HCT116 (cell line): ENCODE data around the gene PDE6H.

Experiments used
- ATF3 ChIP-seq: IDR thresholded peaks from 2 replicates; pipeline ENCODE4 v1.6.1; 2012
- CEBPB ChIP-seq: IDR thresholded peaks from 2 replicates; pipeline ENCODE4 v1.6.1; 2012; ENCODE audit warnings: low read depth
- CTCF ChIP-seq, 3 experiments: fragments of 200-600 bp in 1 of 3; sonication (generic) in 1 of 3; IDR thresholded peaks in 2 of 3; conservative IDR thresholded peaks in 1 of 3; 2 replicates each; pipeline ENCODE4 v1.5.1; 2012 to 2017; ENCODE audit warnings: low read depth in 2 of 3, low read length in 2 of 3, antibody characterized with exemption in 1 of 3, borderline replicate concordance in 1 of 3, control low read depth in 1 of 3, mild to moderate bottlenecking in 1 of 3, mixed read lengths in 1 of 3, mixed run types in 1 of 3, moderate library complexity in 1 of 3; ENCODE audit not compliant: insufficient read depth in 1 of 3
- EZH2phosphoT487 ChIP-seq: fragments of 200-600 bp; IDR thresholded peaks from 2 replicates; pipeline ENCODE4 v1.6.1; 2018; ENCODE audit warnings: antibody characterized with exemption, borderline replicate concordance
- MAX ChIP-seq: IDR thresholded peaks from 2 replicates; pipeline ENCODE4 v1.6.1; 2012
- POLR2A ChIP-seq: IDR thresholded peaks from 2 replicates; pipeline ENCODE4 v1.7.0; 2011; ENCODE audit warnings: borderline replicate concordance; ENCODE audit not compliant: insufficient read depth, insufficient read length; ENCODE audit errors: extremely low read depth
- POLR2AphosphoS5 ChIP-seq: IDR thresholded peaks from 2 replicates; pipeline ENCODE4 v1.6.1; 2011; ENCODE audit warnings: mild to moderate bottlenecking, low read depth, low read length, moderate library complexity
- TCF7L2 ChIP-seq: IDR thresholded peaks from 2 replicates; pipeline ENCODE4 v1.7.0; 2011; ENCODE audit warnings: borderline replicate concordance, inconsistent platforms; ENCODE audit not compliant: insufficient read depth, insufficient read length; ENCODE audit errors: extremely low read depth
- ZBTB33 ChIP-seq: IDR thresholded peaks from 2 replicates; pipeline ENCODE4 v1.6.1; 2011; ENCODE audit warnings: mild to moderate bottlenecking, low read length, moderate library complexity; ENCODE audit not compliant: insufficient replicate concordance; ENCODE audit errors: extremely low read depth

GRCh38 chr12:14954269-14954668 is 18.6 kb upstream of the PDE6H start:
- TF ChIP-seq CTCF (IDR thresholded peaks at IDR 0.05 in 2 of 3, conservative IDR thresholded peaks at IDR 0.05 in 1 of 3; ENCODE audit: borderline replicate concordance in 1 of 3, insufficient read depth in 1 of 3, low read depth in 2 of 3, low read length in 2 of 3), result no peak
- no peak for TF ChIP-seq MAX
- TF ChIP-seq TCF7L2, result no peak
- TF ChIP-seq ZBTB33, result no peak
- no peak for TF ChIP-seq EZH2phosphoT487
- TF ChIP-seq POLR2AphosphoS5, result no peak
- no peak for TF ChIP-seq POLR2A
- TF ChIP-seq ATF3, result no peak
- TF ChIP-seq CEBPB, result no peak
